Activated CD4-positive, alpha-beta T cell treated with anti-CD3 and anti-CD28 coated beads, Interleukin-2, amount 10 ng/mL, durations not matched to agents 7 days and 5 days (primary cell): ENCODE data around the gene RO60. TPM values are rescaled to one million over a fixed set of nuclear protein-coding genes. Genes with fewer than 3 reads are reported as not detected.

Experiments used
- CTCF ChIA-PET: fragments of 350-600 bp; sonication (Branson Sonifier 250); formaldehyde crosslinking; loops from one replicate; lab custom pipeline; 2021; ENCODE audit warnings: antibody characterized with exemption; lab: Charles Lee
- POLR2A ChIA-PET: fragments of 350-600 bp; sonication (Branson Sonifier 250); formaldehyde crosslinking; loops from one replicate; lab custom pipeline; 2021; ENCODE audit warnings: antibody characterized with exemption; lab: Charles Lee
- DNase-seq: peaks from one replicate; pipeline ENCODE4 v3.0.0-alpha.2; 2020
- H3K27ac Mint-ChIP-seq: one replicate; pipeline ENCODE4 v1.8.0; 2021; ENCODE audit warnings: mild to moderate bottlenecking, moderate library complexity, mixed read lengths
- H3K27me3 Mint-ChIP-seq: one replicate; pipeline ENCODE4 v1.8.0; 2021; ENCODE audit warnings: mixed read lengths
- H3K36me3 Mint-ChIP-seq: one replicate; pipeline ENCODE4 v1.8.0; 2021; ENCODE audit warnings: low read depth, mixed read lengths
- H3K4me1 Mint-ChIP-seq: one replicate; pipeline ENCODE4 v1.8.0; 2021; ENCODE audit warnings: mixed read lengths
- H3K4me3 Mint-ChIP-seq: one replicate; pipeline ENCODE4 v1.8.0; 2021; ENCODE audit warnings: mild to moderate bottlenecking, moderate library complexity, mixed read lengths
- H3K9me3 Mint-ChIP-seq: one replicate; pipeline ENCODE4 v1.8.0; 2021; ENCODE audit warnings: mixed read lengths
- total RNA-seq, 2 experiments: library from RNA; stranded (reverse); gene quantifications; one replicate each; pipeline ENCODE4 v1.2.3, GENCODE V29; 2021

The RO60 gene
- total RNA-seq, 2 experiments from 2014 or later, result 51.5 to 60.2 TPM

DNA sequence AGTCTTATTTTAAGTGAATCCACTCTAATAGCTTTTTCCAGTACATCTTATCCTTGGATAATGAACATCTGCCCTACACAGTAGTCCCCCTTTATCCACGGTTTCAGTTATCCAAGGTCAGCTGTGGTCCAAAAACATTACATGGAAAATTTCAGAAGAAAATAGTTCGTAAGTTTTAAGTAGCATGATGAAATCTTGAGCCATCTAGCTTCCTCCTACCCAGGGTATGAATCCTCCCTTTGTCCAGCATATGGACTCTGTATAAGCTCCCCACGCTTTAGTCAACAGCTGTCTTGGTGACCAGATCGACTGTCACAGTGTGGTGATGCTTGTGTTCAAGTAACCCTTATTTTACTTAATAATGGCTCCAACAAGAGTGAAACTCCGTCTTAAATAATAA is 43.2 kb downstream of the RO60 start:
- Mint-ChIP-seq H3K9me3 (no peaks in the 10 kb centered on the region), H3K36me3 (peaks cover 10% of the 10 kb centered on the region), H3K4me3 (no peak overlapping the region), H3K27me3 (no peaks in the 10 kb centered on the region), H3K4me1 (peaks cover 26% of the 10 kb centered on the region), H3K27ac (no peak overlapping the region)
- POLR2A ChIA-PET, result no interaction called here
- CTCF ChIA-PET, result interaction anchor here (1.2 to 1.3 kb wide), 3 partner anchors 10 to 44 kb away, joined by 3 to 5 read pairs (median 3); no protein-coding TSS in a partner anchor
- DNase-seq, result no peak

- ChIA-PET POLR2A (no interaction called here), CTCF (interaction anchor here (0.6 to 3.3 kb wide), 6 partner anchors 18 to 563 kb away, joined by 3 to 15 read pairs (median 4); partner anchors contain the start of genes CDC73, RO60 and UCHL5)
- Mint-ChIP-seq H3K36me3 (peaks cover 8% of the 10 kb centered on the region), H3K27me3 (no peaks in the 10 kb centered on the region), H3K27ac (peak overlapping the region; percentile 88), H3K4me3 (peak overlapping the region; percentile 95), H3K9me3 (no peaks in the 10 kb centered on the region), H3K4me1 (peaks cover 26% of the 10 kb centered on the region)
- no peak for DNase-seq
Observed at GRCh38 chr1:193103759-193104501, 44.5 kb downstream of the RO60 start.

DNA sequence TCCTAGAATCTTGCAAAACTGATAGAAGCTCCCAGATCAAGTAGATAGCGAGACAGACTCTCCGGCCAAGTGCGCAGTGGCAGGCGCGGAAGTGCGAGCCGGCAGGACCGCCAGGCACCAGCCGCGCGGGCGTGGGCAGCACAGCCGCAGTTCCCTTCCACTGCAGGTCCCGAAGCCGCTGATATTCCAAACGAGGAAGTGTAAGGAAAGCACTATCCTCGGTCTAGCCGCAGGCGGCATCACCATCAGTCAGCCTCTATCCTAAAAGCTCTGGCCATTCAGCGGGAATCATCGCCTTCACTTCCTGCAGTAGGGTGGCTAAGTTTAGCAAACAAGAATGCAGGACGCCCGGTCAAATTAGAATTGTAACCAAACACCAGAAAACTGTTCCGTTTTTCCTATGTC is 45.1 kb downstream of the RO60 start:
- H3K36me3 Mint-ChIP-seq, result peaks cover 8% of the 10 kb centered on the region
- ChIA-PET CTCF (interaction anchor here (0.7 to 3.3 kb wide), 5 partner anchors 8 to 45 kb away, joined by 3 to 15 read pairs (median 3); partner anchors contain the start of genes CDC73, RO60 and UCHL5), POLR2A (no interaction called here)
- H3K27ac Mint-ChIP-seq, result peak overlapping the region; percentile 88
- H3K4me3 Mint-ChIP-seq, result peak overlapping the region; percentile 95
- no peaks in the 10 kb centered on the region for H3K9me3 Mint-ChIP-seq
- peaks cover 26% of the 10 kb centered on the region for H3K4me1 Mint-ChIP-seq
- DNase-seq, result peak; percentile 14
- H3K27me3 Mint-ChIP-seq, result peaks cover 2% of the 10 kb centered on the region

- peak; percentile 65 for DNase-seq
- peaks cover 8% of the 10 kb centered on the region for H3K36me3 Mint-ChIP-seq
- CTCF ChIA-PET, result interaction anchor here (0.7 to 3.3 kb wide), 6 partner anchors 8 to 46 kb away, joined by 3 to 15 read pairs (median 4); partner anchors contain the start of genes CDC73, RO60 and UCHL5
- peaks cover 2% of the 10 kb centered on the region for H3K27me3 Mint-ChIP-seq
- peaks cover 26% of the 10 kb centered on the region for H3K4me1 Mint-ChIP-seq
- POLR2A ChIA-PET, result no interaction called here
- H3K27ac Mint-ChIP-seq, result peak within 1 kb of the TSS; percentile 88
- peak within 1 kb of the TSS; percentile 95 for H3K4me3 Mint-ChIP-seq
- H3K9me3 Mint-ChIP-seq, result no peaks in the 10 kb centered on the region
Observed at GRCh38 chr1:193104907-193105820, 45.8 kb downstream of the RO60 start, which contains the start of gene GLRX2. GLRX2 (minus strand) TSS chr1:193105414; CDS start chr1:193105382, 32 bp downstream.

GRCh38 chr1:193105821-193106177 is 46.4 kb downstream of the RO60 start:
- no peak for DNase-seq
- no peaks in the 10 kb centered on the region for H3K9me3 Mint-ChIP-seq
- peaks cover 2% of the 10 kb centered on the region for H3K27me3 Mint-ChIP-seq
- H3K4me3 Mint-ChIP-seq, result peak overlapping the region; percentile 95
- H3K4me1 Mint-ChIP-seq, result peaks cover 26% of the 10 kb centered on the region
- CTCF ChIA-PET, result interaction anchor here (1.0 to 3.3 kb wide), 2 partner anchors 16 to 18 kb away, joined by 6 to 15 read pairs; partner anchors contain the start of gene CDC73
- H3K36me3 Mint-ChIP-seq, result peaks cover 2% of the 10 kb centered on the region
- POLR2A ChIA-PET, result no interaction called here
- peak overlapping the region; percentile 87 for H3K27ac Mint-ChIP-seq

DNA sequence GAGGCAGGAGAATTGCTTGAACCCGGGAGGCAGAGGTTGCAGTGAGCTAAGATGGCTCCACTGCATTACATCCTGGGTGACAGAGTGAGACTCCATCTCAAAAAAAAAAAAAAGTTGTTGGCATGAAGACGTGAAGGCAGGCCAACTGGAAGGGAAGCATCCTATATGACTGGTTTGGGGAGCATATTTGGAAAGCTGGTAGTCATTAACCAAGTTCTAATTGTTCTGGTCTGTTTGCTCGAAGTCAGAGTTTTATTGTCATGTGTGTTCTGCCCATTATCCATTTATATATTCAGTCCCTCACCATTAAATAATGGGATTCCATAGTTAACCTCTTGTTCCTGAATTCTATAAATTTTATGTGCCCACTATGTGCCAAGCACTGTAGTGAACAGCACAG is 49.1 kb downstream of the RO60 start:
- POLR2A ChIA-PET, result interaction anchor here (0.7 kb wide), 1 partner anchor 573 kb away, joined by 4 read pairs; no protein-coding TSS in a partner anchor
- no peak overlapping the region for H3K4me3 Mint-ChIP-seq
- H3K27ac Mint-ChIP-seq, result no peak overlapping the region
- peaks cover 2% of the 10 kb centered on the region for H3K27me3 Mint-ChIP-seq
- H3K4me1 Mint-ChIP-seq, result peaks cover 14% of the 10 kb centered on the region
- H3K36me3 Mint-ChIP-seq, result no peaks in the 10 kb centered on the region
- DNase-seq, result no peak
- no peaks in the 10 kb centered on the region for H3K9me3 Mint-ChIP-seq
- CTCF ChIA-PET, result interaction anchor here (0.8 to 1.4 kb wide), 4 partner anchors 9 to 24 kb away, joined by 3 to 5 read pairs (median 3); partner anchors contain the start of gene CDC73

Other genes starting within 250 kb of the RO60 start
- gene UCHL5, start 252 bp upstream of the RO60 start, total RNA-seq, result 10 to 100 TPM; 47.7 to 58.9 TPM
- 10 to 100 TPM; 18.7 to 19.5 TPM for gene GLRX2, start 45.8 kb downstream of the RO60 start, total RNA-seq
- gene CDC73, start 62.4 kb downstream of the RO60 start, total RNA-seq, result 10 to 100 TPM; 53.9 to 66.2 TPM
- 1 to 10 TPM; 1.3 TPM for gene B3GALT2, start 127.0 kb downstream of the RO60 start, total RNA-seq